Fibroblast of lung (primary cell): ENCODE measurements around the gene PACSIN2. TPM values are rescaled to one million over a fixed set of nuclear protein-coding genes. Genes with fewer than 3 reads are reported as not detected.

ENCODE experiments used
- DNase-seq, 2 donors: peaks; one replicate each; pipeline versions ENCODE4 v3.0.0 to v3.0.0-alpha.2; 2010; ENCODE audit warnings: low read depth in 2 of 2
- H2AFZ ChIP-seq: 2 replicates; pipeline ENCODE4 v1.5.1; 2012; ENCODE audit warnings: low read length, control low read depth, inconsistent platforms
- H3K27ac ChIP-seq: 2 replicates; pipeline ENCODE4 v1.5.1; 2011; ENCODE audit warnings: low read length, control low read depth; ENCODE audit not compliant: insufficient read depth
- H3K27me3 ChIP-seq: 2 replicates; pipeline ENCODE4 v1.5.1; 2011; ENCODE audit warnings: mild to moderate bottlenecking, low read length; ENCODE audit not compliant: control insufficient read depth, insufficient read depth
- H3K36me3 ChIP-seq: 2 replicates; pipeline ENCODE4 v1.5.1; 2011; ENCODE audit warnings: low read length; ENCODE audit not compliant: control insufficient read depth, insufficient read depth
- H3K4me1 ChIP-seq: 2 replicates; pipeline ENCODE4 v1.5.1; 2011; ENCODE audit warnings: low read length; ENCODE audit not compliant: control insufficient read depth, insufficient read depth; ENCODE audit errors: extremely low read depth
- H3K4me2 ChIP-seq: 2 replicates; pipeline ENCODE4 v1.5.1; 2011; ENCODE audit warnings: low read length, control low read depth; ENCODE audit not compliant: insufficient read depth; ENCODE audit errors: extremely low read depth
- H3K4me3 ChIP-seq, 4 experiments: fragments of 200-600 bp in 1 of 4; sonication (generic) in 1 of 4; replicated peaks in 1 of 4; 2 replicates each; pipeline ENCODE4 v1.5.1; 2011 to 2016; ENCODE audit warnings: low read length in 4 of 4, low read depth in 3 of 4, mild to moderate bottlenecking in 3 of 4, control low read depth in 2 of 4, inconsistent platforms in 1 of 4, mixed read lengths in 1 of 4; ENCODE audit not compliant: insufficient read depth in 1 of 4; ENCODE audit errors: control extremely low read depth in 1 of 4
- H3K79me2 ChIP-seq: 2 replicates; pipeline ENCODE4 v1.5.1; 2012; ENCODE audit warnings: mild to moderate bottlenecking, low read length, inconsistent platforms; ENCODE audit not compliant: control insufficient read depth, insufficient read depth
- H3K9ac ChIP-seq: 2 replicates; pipeline ENCODE4 v1.5.1; 2011; ENCODE audit warnings: mild to moderate bottlenecking, low read length, control low read depth; ENCODE audit not compliant: insufficient read depth
- H3K9me3 ChIP-seq: 2 replicates; pipeline ENCODE4 v1.5.1; 2012; ENCODE audit warnings: low read depth, low read length; ENCODE audit not compliant: control insufficient read depth, insufficient read depth
- H4K20me1 ChIP-seq: 2 replicates; pipeline ENCODE4 v1.5.1; 2011; ENCODE audit warnings: low read length; ENCODE audit not compliant: control insufficient read depth, insufficient read depth; ENCODE audit errors: extremely low read depth
- CTCF ChIP-seq, 2 donors: IDR thresholded peaks in 1 of 2; conservative IDR thresholded peaks in 1 of 2; 1 replicate in 1 of 2; 2 replicates in 1 of 2; pipeline ENCODE4 v1.5.1; 2011 to 2012; ENCODE audit warnings: low read length in 2 of 2, control low read depth in 1 of 2, inconsistent platforms in 1 of 2, low read depth in 1 of 2, mild to moderate bottlenecking in 1 of 2
- EZH2 ChIP-seq: IDR thresholded peaks from 2 replicates; pipeline ENCODE4 v1.5.1; 2012; ENCODE audit warnings: low read length, control low read depth, mild to moderate bottlenecking; ENCODE audit errors: missing control alignments
- polyA plus RNA-seq, 2 donors: library from polyadenylated mRNA; depleted of rRNA in 1 of 2; stranded (reverse) in 1 of 2; unstranded in 1 of 2; fragments of >200 nt; gene quantifications; 2 replicates each; pipeline ENCODE4 v1.2.1, GENCODE V29; 2011 to 2012; ENCODE audit warnings: missing spikeins in 1 of 2
- total RNA-seq: library from RNA; depleted of rRNA; stranded (reverse); fragments of >200 nt; gene quantifications from 2 replicates; pipeline ENCODE4 v1.2.1, GENCODE V29; 2014

PACSIN2 gene
- total and polyA plus RNA-seq, 2 donors (not counting 1 experiment from before 2014, with no cell fraction given), result 30.1 to 41.4 TPM

- H3K27me3 ChIP-seq, result no peaks in the 10 kb centered on the region
- no peak overlapping the region for H3K9ac ChIP-seq
- peak; percentile 51 to 76 for DNase-seq
- peak overlapping the region in 1 of 4 experiments; percentile 3 for H3K4me3 ChIP-seq
- peak overlapping the region; percentile 82 for H3K27ac ChIP-seq
- peaks cover 39% of the 10 kb centered on the region for H3K4me1 ChIP-seq
- H3K79me2 ChIP-seq, result peaks cover 84% of the 10 kb centered on the region
- H4K20me1 ChIP-seq, result no peaks in the 10 kb centered on the region
- no peak for TF ChIP-seq EZH2
- no peaks in the 10 kb centered on the region for H3K9me3 ChIP-seq
- no peaks in the 10 kb centered on the region for H3K36me3 ChIP-seq
- H2AFZ ChIP-seq, result no peak overlapping the region
- peak overlapping the region; percentile 81 for H3K4me2 ChIP-seq
Measured at GRCh38 chr22:43001271-43002201, 13.4 kb downstream of the PACSIN2 start.

GRCh38 chr22:43000441-43001175 lies 14.3 kb downstream of the PACSIN2 start:
- H3K27ac ChIP-seq, result peak overlapping the region; percentile 82
- H2AFZ ChIP-seq, result no peak overlapping the region
- H3K9me3 ChIP-seq, result no peaks in the 10 kb centered on the region
- no peaks in the 10 kb centered on the region for H4K20me1 ChIP-seq
- peaks cover 79% of the 10 kb centered on the region for H3K79me2 ChIP-seq
- H3K4me3 ChIP-seq, result no peak overlapping the region
- H3K4me2 ChIP-seq, result peak overlapping the region; percentile 26
- H3K27me3 ChIP-seq, result no peaks in the 10 kb centered on the region
- peaks cover 40% of the 10 kb centered on the region for H3K4me1 ChIP-seq
- no peak overlapping the region for H3K9ac ChIP-seq
- no peaks in the 10 kb centered on the region for H3K36me3 ChIP-seq
- TF ChIP-seq EZH2 (no peak), CTCF (conservative IDR thresholded peaks at IDR 0.05 in 1 of 2, IDR thresholded peaks at IDR 0.05 in 1 of 2; ENCODE audit: low read depth in 1 of 2, low read length in 2 of 2) (no peak)
- peak; percentile 37 to 80 for DNase-seq

- Histone ChIP-seq H3K27ac (peak overlapping the region; percentile 14), H3K9ac (no peak overlapping the region)
- no peak for DNase-seq
Measured at GRCh38 chr22:42997582-42998090, 17.3 kb downstream of the PACSIN2 start.

More at GRCh38 chr22:42997582-42998090, 17.3 kb downstream of the PACSIN2 start:
- TF ChIP-seq CTCF (conservative IDR thresholded peaks at IDR 0.05 in 1 of 2, IDR thresholded peaks at IDR 0.05 in 1 of 2; ENCODE audit: low read depth in 1 of 2, low read length in 2 of 2) (no peak), EZH2 (no peak)
- no peak overlapping the region for H3K4me3 ChIP-seq
- peaks cover 75% of the 10 kb centered on the region for H3K79me2 ChIP-seq
- H2AFZ ChIP-seq, result no peak overlapping the region
- H3K36me3 ChIP-seq, result no peaks in the 10 kb centered on the region
- no peaks in the 10 kb centered on the region for H3K27me3 ChIP-seq
- peaks cover 52% of the 10 kb centered on the region for H3K4me1 ChIP-seq
- no peaks in the 10 kb centered on the region for H4K20me1 ChIP-seq
- H3K4me2 ChIP-seq, result no peak overlapping the region
- no peaks in the 10 kb centered on the region for H3K9me3 ChIP-seq
